SK-N-SH (cell line): Measurements from ENCODE around the gene TUBB6. TPM values are rescaled to one million over a fixed set of nuclear protein-coding genes. Genes with fewer than 3 reads are reported as not detected.

Experiments
- CTCF ChIA-PET: fragments of 300-600, 350-600 bp; formaldehyde crosslinking; extraction: SDS; loops from one replicate; lab custom pipeline; 2021; lab: Yijun Ruan, JAX
- POLR2A ChIA-PET: fragments of 350-600 bp; sonication (Branson Sonifier 250); formaldehyde crosslinking; extraction: SDS; loops from one replicate; lab custom pipeline; 2020; ENCODE audit warnings: antibody characterized with exemption, inconsistent platforms; lab: Yijun Ruan, JAX
- DNase-seq: peaks from one replicate; pipeline ENCODE4 v3.0.0; 2012
- H2AFZ ChIP-seq: fragments of 200-600 bp; sonication (generic); 2 replicates; pipeline ENCODE4 v1.8.1; 2016; ENCODE audit warnings: antibody characterized with exemption, mild to moderate bottlenecking, low read depth
- H3F3A ChIP-seq: fragments of 200-600 bp; sonication (generic); replicated peaks from 2 replicates; pipeline ENCODE3; 2016; ENCODE audit warnings: antibody characterized with exemption, mild to moderate bottlenecking; ENCODE audit not compliant: insufficient read depth
- H3K27ac ChIP-seq, 2 experiments: fragments of 200-500 bp in 1 of 2; fragments of 200-600 bp in 1 of 2; sonication (Bioruptor generic) in 1 of 2; sonication (generic), shearing (Covaris generic) in 1 of 2; 2 replicates each; pipeline versions ENCODE4 v1.5.1 to v1.6.1; 2014 to 2016; ENCODE audit warnings: low read depth in 2 of 2, inconsistent platforms in 1 of 2, low read length in 1 of 2, mild to moderate bottlenecking in 1 of 2, mixed read lengths in 1 of 2
- H3K27me3 ChIP-seq: fragments of 200-600 bp; sonication (generic), shearing (Covaris generic); 2 replicates; pipeline ENCODE4 v1.6.1; 2016; ENCODE audit warnings: mixed run types; ENCODE audit not compliant: insufficient read depth
- H3K36me3 ChIP-seq, 2 experiments: fragments of 200-500 bp in 1 of 2; fragments of 200-600 bp in 1 of 2; sonication (Bioruptor generic) in 1 of 2; sonication (generic) in 1 of 2; replicated peaks in 1 of 2; 2 replicates each; pipeline versions ENCODE3 to v1.5.1; 2014 to 2016; ENCODE audit warnings: low read length in 1 of 2, mild to moderate bottlenecking in 1 of 2; ENCODE audit not compliant: insufficient read depth in 2 of 2, control insufficient read depth in 1 of 2
- H3K4me1 ChIP-seq, 2 experiments: fragments of 200-500 bp in 1 of 2; fragments of 200-600 bp in 1 of 2; sonication (Bioruptor generic) in 1 of 2; sonication (generic), shearing (Covaris generic) in 1 of 2; 2 replicates each; pipeline versions ENCODE4 v1.5.1 to v1.6.1; 2014 to 2016; ENCODE audit warnings: low read depth in 1 of 2, low read length in 1 of 2, mixed run types in 1 of 2; ENCODE audit not compliant: insufficient read depth in 2 of 2, control insufficient read depth in 1 of 2
- H3K4me2 ChIP-seq: fragments of 200-600 bp; sonication (generic), shearing (Covaris generic); 2 replicates; pipeline ENCODE4 v1.6.1; 2017; ENCODE audit warnings: mixed run types
- H3K4me3 ChIP-seq, 2 experiments: fragments of 200-500 bp in 1 of 2; fragments of 200-600 bp in 1 of 2; sonication (Bioruptor generic) in 1 of 2; sonication (generic), shearing (Covaris generic) in 1 of 2; 2 replicates each; pipeline versions ENCODE4 v1.5.1 to v1.8.1; 2014 to 2016; ENCODE audit warnings: low read depth in 2 of 2, inconsistent platforms in 1 of 2, low read length in 1 of 2, mild to moderate bottlenecking in 1 of 2, mixed read lengths in 1 of 2, moderate library complexity in 1 of 2
- H3K79me2 ChIP-seq: fragments of 200-600 bp; sonication (generic); 2 replicates; pipeline ENCODE4 v1.8.1; 2017; ENCODE audit warnings: mild to moderate bottlenecking; ENCODE audit not compliant: insufficient read depth
- H3K9ac ChIP-seq: fragments of 200-600 bp; sonication (generic); 2 replicates; pipeline ENCODE4 v1.6.1; 2017; ENCODE audit warnings: mixed run types
- H3K9me2 ChIP-seq: fragments of 200-600 bp; sonication (generic); 2 replicates; pipeline ENCODE4 v1.6.1; 2017; ENCODE audit warnings: mixed run types
- H3K9me3 ChIP-seq: fragments of 200-600 bp; sonication (generic); 2 replicates; pipeline ENCODE4 v1.6.1; 2017; ENCODE audit warnings: mixed run types, mild to moderate bottlenecking, moderate library complexity
- H4K20me1 ChIP-seq: fragments of 200-600 bp; sonication (generic); 2 replicates; pipeline ENCODE4 v1.6.1; 2017; ENCODE audit warnings: mild to moderate bottlenecking, mixed run types; ENCODE audit not compliant: insufficient read depth
- CTCF ChIP-seq: fragments of 200-600 bp; sonication (generic); IDR thresholded peaks from 2 replicates; pipeline ENCODE4 v1.6.1; 2017; ENCODE audit warnings: antibody characterized with exemption, mild to moderate bottlenecking, moderate library complexity
- EZH2phosphoT487 ChIP-seq: fragments of 200-600 bp; sonication (generic); IDR thresholded peaks from 2 replicates; pipeline ENCODE4 v1.6.1; 2017; ENCODE audit warnings: low read depth, mixed run types, mild to moderate bottlenecking, antibody characterized with exemption, moderate library complexity, borderline replicate concordance
- FOSL2 ChIP-seq: IDR thresholded peaks from 2 replicates; pipeline ENCODE4 v1.4.0; 2012; ENCODE audit warnings: low read depth, mild to moderate bottlenecking, moderate library complexity, borderline replicate concordance
- GABPA ChIP-seq: IDR thresholded peaks from 2 replicates; pipeline ENCODE4 v1.4.0; 2012; ENCODE audit warnings: low read depth, mild to moderate bottlenecking
- MXI1 ChIP-seq: IDR thresholded peaks from 2 replicates; pipeline ENCODE4 v1.6.1; 2012; ENCODE audit warnings: mild to moderate bottlenecking, low read depth, low read length, improper control_type of control experiment
- NFIC ChIP-seq: IDR thresholded peaks from 2 replicates; pipeline ENCODE4 v1.4.0; 2012; ENCODE audit warnings: borderline replicate concordance
- PBX3 ChIP-seq: IDR thresholded peaks from 2 replicates; pipeline ENCODE4; 2012
- POLR2AphosphoS5 ChIP-seq: IDR thresholded peaks from 2 replicates; pipeline ENCODE4 v1.6.1; 2012; ENCODE audit warnings: low read depth, low read length
- RCOR1 ChIP-seq: fragments of 150-350 bp; IDR thresholded peaks from 2 replicates; pipeline ENCODE4 v1.6.1; 2017; ENCODE audit warnings: antibody characterized with exemption, low read length
- RFX5 ChIP-seq: IDR thresholded peaks from 2 replicates; pipeline ENCODE4 v1.6.1; 2012; ENCODE audit warnings: mild to moderate bottlenecking, improper control_type of control experiment, low read length
- SMC3 ChIP-seq: IDR thresholded peaks from 2 replicates; pipeline ENCODE4 v1.6.1; 2012; ENCODE audit warnings: low read depth, low read length, improper control_type of control experiment
- TCF12 ChIP-seq: IDR thresholded peaks from 2 replicates; pipeline ENCODE4 v1.4.0; 2012
- TEAD4 ChIP-seq: IDR thresholded peaks from 2 replicates; pipeline ENCODE4 v1.4.0; 2012; ENCODE audit warnings: mild to moderate bottlenecking, borderline replicate concordance; ENCODE audit not compliant: insufficient read depth
- WGBS: methylation state at CpG from one replicate; pipeline ENCODE4 v1.1.6; 2017; ENCODE audit warnings: low lambda C conversion rate; 5-methylcytosine and 5-hydroxymethylcytosine counted together
- polyA plus RNA-seq, 3 experiments: library from polyadenylated mRNA; depleted of rRNA; stranded (reverse); fragments of >200 nt; gene quantifications; 2 replicates each; pipeline ENCODE4 v1.2.3, GENCODE V29; 2012
- TF ChIP-seq, protein P1 (sequence below): IDR thresholded peaks from 2 replicates; pipeline ENCODE4 v1.4.0; 2012; ENCODE audit warnings: low read depth, borderline replicate concordance
- TF ChIP-seq, protein P2 (sequence below): IDR thresholded peaks from 2 replicates; pipeline ENCODE4 v1.4.0; 2012; ENCODE audit warnings: low read depth
- TF ChIP-seq, protein P3 (sequence below): IDR thresholded peaks from 2 replicates; pipeline ENCODE4 v1.4.0; 2012; ENCODE audit warnings: low read depth, borderline replicate concordance
- TF ChIP-seq, protein P4 (sequence below): fragments of 150-350 bp; IDR thresholded peaks from 2 replicates; pipeline ENCODE4 v1.6.1; 2017; ENCODE audit warnings: antibody characterized with exemption, low read length, low read depth, borderline replicate concordance

Gene TUBB6
- polyA plus RNA-seq, 1 of the 3 experiments (the other 2 are of a cell fraction): 387 TPM

- TF ChIP-seq FOSL2 (no peak), NFIC (no peak)
Measured at GRCh38 chr18:12291690-12292089, 16.4 kb upstream of the TUBB6 start (continued).

- no peaks in the 10 kb centered on the region for H3K9me3 ChIP-seq
- no peak overlapping the region for H2AFZ ChIP-seq
- DNase-seq: no peak
- WGBS: 54% methylated on average over 11 of the region's 11 CpGs
- ChIA-PET POLR2A (no interaction called here), CTCF (interaction anchor here (1.1 to 1.2 kb wide), 2 partner anchors 22 to 57 kb away, joined by 3 to 5 read pairs; no protein-coding TSS in a partner anchor)
- no peak overlapping the region for H3K4me3 ChIP-seq
- H3K4me2 ChIP-seq: no peak overlapping the region
- no peak overlapping the region for H3K27ac ChIP-seq
- H3K27me3 ChIP-seq: no peaks in the 10 kb centered on the region; the same call in 1 of the 2 replicates
- H3K9ac ChIP-seq: no peak overlapping the region
- TF ChIP-seq RCOR1 (no peak), GABPA (no peak), MXI1 (no peak), PBX3 (no peak), TEAD4 (no peak), CTCF (no peak), EZH2phosphoT487 (no peak), POLR2AphosphoS5 (no peak), TCF12 (no peak), FOSL2 (no peak), RFX5 (no peak), SMC3 (no peak)
- TF ChIP-seq, protein P1, sequence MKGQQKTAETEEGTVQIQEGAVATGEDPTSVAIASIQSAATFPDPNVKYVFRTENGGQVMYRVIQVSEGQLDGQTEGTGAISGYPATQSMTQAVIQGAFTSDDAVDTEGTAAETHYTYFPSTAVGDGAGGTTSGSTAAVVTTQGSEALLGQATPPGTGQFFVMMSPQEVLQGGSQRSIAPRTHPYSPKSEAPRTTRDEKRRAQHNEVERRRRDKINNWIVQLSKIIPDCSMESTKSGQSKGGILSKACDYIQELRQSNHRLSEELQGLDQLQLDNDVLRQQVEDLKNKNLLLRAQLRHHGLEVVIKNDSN: no peak
- TF ChIP-seq, protein P2, sequence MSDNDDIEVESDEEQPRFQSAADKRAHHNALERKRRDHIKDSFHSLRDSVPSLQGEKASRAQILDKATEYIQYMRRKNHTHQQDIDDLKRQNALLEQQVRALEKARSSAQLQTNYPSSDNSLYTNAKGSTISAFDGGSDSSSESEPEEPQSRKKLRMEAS: no peak
- TF ChIP-seq, protein P3, sequence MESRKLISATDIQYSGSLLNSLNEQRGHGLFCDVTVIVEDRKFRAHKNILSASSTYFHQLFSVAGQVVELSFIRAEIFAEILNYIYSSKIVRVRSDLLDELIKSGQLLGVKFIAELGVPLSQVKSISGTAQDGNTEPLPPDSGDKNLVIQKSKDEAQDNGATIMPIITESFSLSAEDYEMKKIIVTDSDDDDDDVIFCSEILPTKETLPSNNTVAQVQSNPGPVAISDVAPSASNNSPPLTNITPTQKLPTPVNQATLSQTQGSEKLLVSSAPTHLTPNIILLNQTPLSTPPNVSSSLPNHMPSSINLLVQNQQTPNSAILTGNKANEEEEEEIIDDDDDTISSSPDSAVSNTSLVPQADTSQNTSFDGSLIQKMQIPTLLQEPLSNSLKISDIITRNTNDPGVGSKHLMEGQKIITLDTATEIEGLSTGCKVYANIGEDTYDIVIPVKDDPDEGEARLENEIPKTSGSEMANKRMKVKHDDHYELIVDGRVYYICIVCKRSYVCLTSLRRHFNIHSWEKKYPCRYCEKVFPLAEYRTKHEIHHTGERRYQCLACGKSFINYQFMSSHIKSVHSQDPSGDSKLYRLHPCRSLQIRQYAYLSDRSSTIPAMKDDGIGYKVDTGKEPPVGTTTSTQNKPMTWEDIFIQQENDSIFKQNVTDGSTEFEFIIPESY: no peak
- TF ChIP-seq, protein P4, sequence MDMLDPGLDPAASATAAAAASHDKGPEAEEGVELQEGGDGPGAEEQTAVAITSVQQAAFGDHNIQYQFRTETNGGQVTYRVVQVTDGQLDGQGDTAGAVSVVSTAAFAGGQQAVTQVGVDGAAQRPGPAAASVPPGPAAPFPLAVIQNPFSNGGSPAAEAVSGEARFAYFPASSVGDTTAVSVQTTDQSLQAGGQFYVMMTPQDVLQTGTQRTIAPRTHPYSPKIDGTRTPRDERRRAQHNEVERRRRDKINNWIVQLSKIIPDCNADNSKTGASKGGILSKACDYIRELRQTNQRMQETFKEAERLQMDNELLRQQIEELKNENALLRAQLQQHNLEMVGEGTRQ: no peak
- no peaks in the 10 kb centered on the region for H4K20me1 ChIP-seq
- no peaks in the 10 kb centered on the region for H3K79me2 ChIP-seq
- H3F3A ChIP-seq: peaks cover 4% of the 10 kb centered on the region
- no peaks in the 10 kb centered on the region for H3K36me3 ChIP-seq
- H3K9me2 ChIP-seq: no peaks in the 10 kb centered on the region
- peaks cover 2 to 3% of the 10 kb centered on the region in 2 experiments; a peak in 1 of 4 replicates for H3K4me1 ChIP-seq
Measured at GRCh38 chr18:12293831-12294230, 14.2 kb upstream of the TUBB6 start.
